ENCODE data around the gene METTL6. TPM values are rescaled to one million over a fixed set of nuclear protein-coding genes. Genes with fewer than 3 reads are reported as not detected.
"Not testable (repeated sequence)": the region's sequence is repeated elsewhere in the genome, so short reads cannot be mapped to it uniquely, and the experiment has no call there.

Gene METTL6
- total and polyA plus RNA-seq, 7 experiments from 2014 or later = 7.9 to 23.0 (median 18.3) TPM

DNA sequence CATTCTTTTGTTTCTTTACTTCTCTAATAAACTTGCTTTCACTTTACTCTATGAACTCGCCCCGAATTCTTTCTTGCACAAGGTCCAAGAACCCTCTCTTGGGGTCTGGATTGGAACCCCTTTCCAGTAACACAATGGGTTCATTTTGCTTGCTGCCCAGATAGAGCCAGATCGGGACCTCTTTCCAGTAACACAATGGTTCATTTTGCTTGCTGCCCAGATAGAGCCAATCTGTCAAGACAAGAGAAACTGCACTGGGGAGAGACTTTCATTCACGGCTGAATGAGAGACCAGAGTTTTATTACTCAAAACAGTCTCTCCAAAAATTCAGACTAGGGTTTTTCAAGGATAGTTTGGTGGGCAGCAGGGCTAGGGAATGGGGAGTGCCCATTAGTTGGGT is 25.4 kb downstream of the METTL6 start:
- Mint-ChIP-seq H3K4me1 (peaks cover 10 to 22% (median 14%) of the 10 kb centered on the region in 7 donors), H3K27ac (peak overlapping the region in 1 of 9 donors; percentile 23), H3K27me3 (no peaks in the 10 kb centered on the region), H3K36me3 (peaks cover 0 to 8% (median 0%) of the 10 kb centered on the region in 5 donors), H3K9me3 (peaks cover 0 to 4% (median 0%) of the 10 kb centered on the region in 11 donors), H3K4me3 (no peak overlapping the region)
- intact Hi-C loops (cut with micrococcal nuclease) = no loop called here
- Histone ChIP-seq H3K9me3 (ENCODE audit: control insufficient read depth in 2 of 3, low read length in 3 of 3) (no peaks in the 10 kb centered on the region), H3K36me3 (ENCODE audit: control insufficient read depth in 2 of 3, insufficient read depth in 3 of 3, low read length in 3 of 3) (no peaks in the 10 kb centered on the region), H3K4me3 (ENCODE audit: low read length) (no peak overlapping the region), H3K27me3 (ENCODE audit: control insufficient read depth in 2 of 2, insufficient read depth in 2 of 2, low read length in 2 of 2) (no peaks in the 10 kb centered on the region), H3K27ac (ENCODE audit: low read depth, low read length) (no peak overlapping the region), H3K4me1 (ENCODE audit: control insufficient read depth in 2 of 2, insufficient read depth in 2 of 2, low read length in 2 of 2) (peaks cover 11 to 15% of the 10 kb centered on the region in 2 donors)
- ChIA-PET CTCF (interaction anchor here (1.0 to 4.1 kb wide), 2 partner anchors 134 to 199 kb away, joined by 6 to 67 read pairs; partner anchors contain the start of gene CAPN7), POLR2A (no interaction called here)
- DNase-seq (no peak), ATAC-seq (no peak)

DNA sequence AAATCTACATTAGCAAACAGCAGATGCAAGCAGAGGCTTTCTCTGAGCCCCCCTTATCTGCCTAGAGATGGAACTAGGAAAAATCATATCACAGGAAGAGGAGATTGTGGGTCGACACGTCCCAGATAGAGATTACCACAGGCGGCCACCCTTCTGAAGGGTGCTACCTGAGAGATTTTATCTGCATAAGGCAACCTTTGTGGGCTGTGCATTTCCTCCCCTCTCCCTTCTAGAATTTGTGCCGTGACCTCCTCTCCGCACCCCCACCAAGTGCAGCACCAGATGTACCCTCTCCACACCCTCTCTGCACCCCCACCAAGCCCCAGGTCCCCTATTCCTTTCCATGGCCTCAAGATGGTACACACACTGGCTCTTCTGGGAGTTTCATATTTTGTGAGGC is 27.4 kb downstream of the METTL6 start:
- Mint-ChIP-seq H3K9me3 (peaks cover 0 to 4% (median 0%) of the 10 kb centered on the region in 11 donors), H3K36me3 (peaks cover 0 to 17% (median 5%) of the 10 kb centered on the region in 5 donors), H3K27me3 (peaks cover 0 to 8% (median 0%) of the 10 kb centered on the region in 5 donors), H3K4me1 (peaks cover 10 to 22% (median 11%) of the 10 kb centered on the region in 7 donors), H3K27ac (peak overlapping the region in 2 of 9 donors; percentile 7 to 18), H3K4me3 (peak overlapping the region in 4 of 10 donors; percentile 0 to 61 (median 19))
- ATAC-seq (peak; percentile 38), DNase-seq (no peak)
- CTCF ChIA-PET = interaction anchor here (1.2 kb wide), 1 partner anchor 156 kb away, joined by 3 read pairs; no protein-coding TSS in a partner anchor
- Histone ChIP-seq H3K4me1 (ENCODE audit: control insufficient read depth in 2 of 2, insufficient read depth in 2 of 2, low read length in 2 of 2) (peaks cover 11 to 15% of the 10 kb centered on the region in 2 donors), H3K27me3 (ENCODE audit: control insufficient read depth in 2 of 2, insufficient read depth in 2 of 2, low read length in 2 of 2) (no peaks in the 10 kb centered on the region), H3K4me3 (ENCODE audit: low read length) (no peak overlapping the region), H3K27ac (ENCODE audit: low read depth, low read length) (no peak overlapping the region), H3K9me3 (ENCODE audit: control insufficient read depth in 2 of 3, low read length in 3 of 3) (no peaks in the 10 kb centered on the region), H3K36me3 (ENCODE audit: control insufficient read depth in 2 of 3, insufficient read depth in 3 of 3, low read length in 3 of 3) (no peaks in the 10 kb centered on the region)
- POLR2A ChIA-PET = no interaction called here
- intact Hi-C loops (cut with micrococcal nuclease) = no loop called here

DNA sequence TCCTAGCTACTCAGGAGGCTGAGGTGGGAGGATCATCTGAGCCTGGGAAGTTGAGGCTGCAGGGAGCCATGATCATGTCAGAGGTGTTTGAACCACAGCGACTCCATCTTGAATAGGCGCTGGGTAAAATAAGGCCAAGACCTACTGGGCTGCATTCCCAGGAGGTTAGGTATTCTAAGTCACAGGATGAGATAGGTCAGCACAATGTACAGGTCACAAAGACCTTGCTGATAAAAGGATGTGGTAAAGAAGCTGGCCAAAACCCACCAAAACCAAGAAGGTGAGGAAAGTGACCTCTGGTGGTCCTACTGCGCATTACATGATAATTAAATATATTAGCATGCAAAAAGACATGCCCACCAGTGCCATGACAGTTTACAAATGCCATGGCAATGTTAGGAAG is 28.6 kb downstream of the METTL6 start:
- ATAC-seq (peak; percentile 41), DNase-seq (peak in 2 of 9 donors; percentile 12 to 14)
- H3K4me1 Mint-ChIP-seq = peaks cover 9 to 22% (median 11%) of the 10 kb centered on the region in 7 donors
- H3K4me3 ChIP-seq (ENCODE audit: low read length); H3K9me3 Mint-ChIP-seq; H3K9me3 ChIP-seq (ENCODE audit: control insufficient read depth in 2 of 3, low read length in 3 of 3); POLR2A ChIA-PET; H3K36me3 ChIP-seq (ENCODE audit: control insufficient read depth in 2 of 3, insufficient read depth in 3 of 3, low read length in 3 of 3); H3K27ac Mint-ChIP-seq; H3K27me3 Mint-ChIP-seq; H3K4me3 Mint-ChIP-seq; H3K27ac ChIP-seq (ENCODE audit: low read depth, low read length); H3K27me3 ChIP-seq (ENCODE audit: control insufficient read depth in 2 of 2, insufficient read depth in 2 of 2, low read length in 2 of 2); intact Hi-C loops (cut with micrococcal nuclease): not testable (repeated sequence)
- H3K36me3 Mint-ChIP-seq = peaks cover 0 to 17% (median 5%) of the 10 kb centered on the region in 5 donors
- peaks cover 11 to 15% of the 10 kb centered on the region in 2 donors for H3K4me1 ChIP-seq (ENCODE audit: control insufficient read depth in 2 of 2, insufficient read depth in 2 of 2, low read length in 2 of 2)
- CTCF ChIA-PET = interaction anchor here (1.3 kb wide), 1 partner anchor 131 kb away, joined by 3 read pairs; no protein-coding TSS in a partner anchor

DNA sequence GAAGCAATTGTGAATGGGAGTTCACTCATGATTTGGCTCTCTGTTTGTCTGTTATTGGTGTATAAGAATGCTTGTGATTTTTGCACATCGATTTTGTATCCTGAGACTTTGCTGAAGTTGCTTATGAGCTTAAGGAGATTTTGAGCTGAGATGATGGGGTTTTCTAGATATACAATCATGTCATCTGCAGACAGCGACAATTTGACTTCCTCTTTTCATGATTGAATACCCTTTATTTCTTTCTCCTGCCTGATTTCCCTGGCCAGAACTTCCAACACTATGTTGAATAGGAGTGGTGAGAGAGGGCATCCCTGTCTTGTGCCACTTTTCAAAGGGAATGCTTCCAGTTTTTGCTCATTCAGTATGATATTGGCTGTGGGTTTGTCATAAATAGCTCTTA is 34.1 kb downstream of the METTL6 start:
- Mint-ChIP-seq H3K36me3 (peaks cover 0 to 17% (median 5%) of the 10 kb centered on the region in 5 donors), H3K27me3 (peaks cover 0 to 15% (median 0%) of the 10 kb centered on the region in 5 donors)
- H3K4me1 ChIP-seq (ENCODE audit: control insufficient read depth in 2 of 2, insufficient read depth in 2 of 2, low read length in 2 of 2); CTCF ChIA-PET; H3K4me3 ChIP-seq (ENCODE audit: low read length); H3K36me3 ChIP-seq (ENCODE audit: control insufficient read depth in 2 of 3, insufficient read depth in 3 of 3, low read length in 3 of 3); ATAC-seq; H3K27ac ChIP-seq (ENCODE audit: low read depth, low read length); DNase-seq; H3K27ac Mint-ChIP-seq; intact Hi-C loops (cut with micrococcal nuclease); H3K9me3 Mint-ChIP-seq; H3K4me1 Mint-ChIP-seq; H3K9me3 ChIP-seq (ENCODE audit: control insufficient read depth in 2 of 3, low read length in 3 of 3); POLR2A ChIA-PET; H3K27me3 ChIP-seq (ENCODE audit: control insufficient read depth in 2 of 2, insufficient read depth in 2 of 2, low read length in 2 of 2); H3K4me3 Mint-ChIP-seq: not testable (repeated sequence)

DNA sequence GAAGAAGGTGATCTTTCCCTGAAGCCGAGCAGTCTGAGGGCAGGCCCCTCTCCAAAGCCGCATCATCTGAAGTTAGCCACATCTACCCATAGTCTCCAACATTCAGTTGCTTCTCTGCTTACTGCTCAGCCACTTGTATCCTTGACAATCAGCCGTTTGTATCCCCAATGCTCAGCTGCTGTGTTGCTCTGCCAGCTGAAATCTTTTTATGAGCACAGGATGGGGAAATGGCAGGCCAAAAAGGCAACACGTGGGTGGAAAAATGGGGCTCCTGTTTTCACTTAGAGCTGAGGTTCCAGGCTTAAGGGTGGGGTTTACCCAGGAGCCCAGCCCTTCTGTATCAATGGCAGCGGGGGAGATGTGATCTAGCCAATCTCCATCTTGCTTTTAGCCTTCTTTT is 36.3 kb downstream of the METTL6 start:
- peaks cover 0 to 10% (median 0%) of the 10 kb centered on the region in 7 donors for H3K4me1 Mint-ChIP-seq
- ATAC-seq = no peak
- ChIA-PET POLR2A (no interaction called here), CTCF (no interaction called here)
- peaks cover 0 to 7% (median under 1%) of the 10 kb centered on the region in 5 donors for H3K36me3 Mint-ChIP-seq
- H3K27ac Mint-ChIP-seq = no peak overlapping the region
- no peaks in the 10 kb centered on the region for H3K27me3 ChIP-seq (ENCODE audit: control insufficient read depth in 2 of 2, insufficient read depth in 2 of 2, low read length in 2 of 2)
- H3K27me3 Mint-ChIP-seq = peaks cover 0 to 13% (median 0%) of the 10 kb centered on the region in 5 donors
- peaks cover 0 to 3% (median 0%) of the 10 kb centered on the region in 3 experiments for H3K9me3 ChIP-seq (ENCODE audit: control insufficient read depth in 2 of 3, low read length in 3 of 3)
- no peaks in the 10 kb centered on the region for H3K4me1 ChIP-seq (ENCODE audit: control insufficient read depth in 2 of 2, insufficient read depth in 2 of 2, low read length in 2 of 2)
- DNase-seq = no peak
- intact Hi-C loops (cut with micrococcal nuclease) = no loop called here
- no peak overlapping the region for H3K4me3 ChIP-seq (ENCODE audit: low read length)
- no peaks in the 10 kb centered on the region for H3K36me3 ChIP-seq (ENCODE audit: control insufficient read depth in 2 of 3, insufficient read depth in 3 of 3, low read length in 3 of 3)
- H3K9me3 Mint-ChIP-seq = peaks cover 0 to 6% (median 3%) of the 10 kb centered on the region in 11 donors
- H3K27ac ChIP-seq (ENCODE audit: low read depth, low read length) = no peak overlapping the region
- H3K4me3 Mint-ChIP-seq = no peak overlapping the region

DNA sequence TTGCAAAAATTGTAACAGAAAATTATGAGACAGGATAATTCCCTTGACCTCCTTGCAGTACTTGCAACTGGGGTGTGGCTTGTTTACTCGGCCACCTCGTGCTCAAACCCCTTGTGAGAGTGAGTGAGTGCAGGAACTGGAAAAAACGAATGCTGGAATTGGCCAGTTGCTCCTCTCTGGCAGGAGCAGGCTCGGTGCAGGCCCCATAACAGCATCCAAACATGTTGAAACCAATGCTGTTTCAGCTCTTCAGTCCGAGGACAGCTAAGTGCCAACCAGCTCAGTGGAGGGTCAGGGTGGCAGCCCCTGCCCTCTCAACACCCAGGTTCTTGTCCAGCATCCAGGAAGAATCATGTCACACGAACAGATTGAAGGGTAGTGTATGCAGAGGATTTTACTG is 36.9 kb downstream of the METTL6 start:
- H3K4me3 ChIP-seq (ENCODE audit: low read length) = no peak overlapping the region
- no peak overlapping the region for H3K27ac ChIP-seq (ENCODE audit: low read depth, low read length)
- H3K9me3 ChIP-seq (ENCODE audit: control insufficient read depth in 2 of 3, low read length in 3 of 3) = peaks cover 0 to 3% (median 0%) of the 10 kb centered on the region in 3 experiments
- ChIA-PET POLR2A (no interaction called here), CTCF (interaction anchor here (0.6 kb wide), 1 partner anchor 46 kb away, joined by 3 read pairs; no protein-coding TSS in a partner anchor)
- H3K36me3 ChIP-seq (ENCODE audit: control insufficient read depth in 2 of 3, insufficient read depth in 3 of 3, low read length in 3 of 3) = no peaks in the 10 kb centered on the region
- peaks cover 0 to 9% (median 0%) of the 10 kb centered on the region in 5 donors for H3K36me3 Mint-ChIP-seq
- H3K27ac Mint-ChIP-seq = no peak overlapping the region
- DNase-seq = no peak
- H3K9me3 Mint-ChIP-seq = peaks cover 0 to 9% (median 4%) of the 10 kb centered on the region in 11 donors
- no peak overlapping the region for H3K4me3 Mint-ChIP-seq
- no peak for ATAC-seq
- H3K4me1 Mint-ChIP-seq = peaks cover 0 to 14% (median 0%) of the 10 kb centered on the region in 7 donors
- intact Hi-C loops (cut with micrococcal nuclease) = no loop called here
- peaks cover 0 to 10% (median 0%) of the 10 kb centered on the region in 5 donors for H3K27me3 Mint-ChIP-seq
- no peaks in the 10 kb centered on the region for H3K4me1 ChIP-seq (ENCODE audit: control insufficient read depth in 2 of 2, insufficient read depth in 2 of 2, low read length in 2 of 2)
- H3K27me3 ChIP-seq (ENCODE audit: control insufficient read depth in 2 of 2, insufficient read depth in 2 of 2, low read length in 2 of 2) = no peaks in the 10 kb centered on the region

DNA sequence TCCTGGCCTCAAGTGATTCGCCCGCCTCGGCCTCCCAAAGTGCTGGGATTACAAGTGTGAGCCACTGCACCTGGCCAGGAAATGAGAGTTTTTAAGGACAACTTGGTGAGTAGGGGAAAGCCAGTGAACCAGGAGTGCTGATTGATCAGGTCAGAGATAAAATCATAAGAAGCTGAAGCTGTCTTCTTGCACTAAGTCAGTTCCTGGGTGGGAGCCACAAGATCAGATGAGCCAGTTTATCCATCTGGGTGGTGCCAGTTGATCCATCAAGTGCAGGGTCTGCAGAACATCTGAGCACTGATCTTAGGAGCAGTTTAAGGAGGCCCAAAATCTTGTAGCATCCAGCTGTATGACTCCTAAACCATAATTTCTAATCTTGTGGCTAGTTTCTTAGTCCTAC is 39.0 kb downstream of the METTL6 start:
- H3K4me1 ChIP-seq (ENCODE audit: control insufficient read depth in 2 of 2, insufficient read depth in 2 of 2, low read length in 2 of 2); DNase-seq; H3K36me3 ChIP-seq (ENCODE audit: control insufficient read depth in 2 of 3, insufficient read depth in 3 of 3, low read length in 3 of 3); H3K36me3 Mint-ChIP-seq; intact Hi-C loops (cut with micrococcal nuclease); H3K27me3 Mint-ChIP-seq; H3K27me3 ChIP-seq (ENCODE audit: control insufficient read depth in 2 of 2, insufficient read depth in 2 of 2, low read length in 2 of 2); H3K9me3 ChIP-seq (ENCODE audit: control insufficient read depth in 2 of 3, low read length in 3 of 3); ATAC-seq; H3K9me3 Mint-ChIP-seq; H3K27ac Mint-ChIP-seq; H3K4me3 Mint-ChIP-seq; H3K4me3 ChIP-seq (ENCODE audit: low read length); H3K27ac ChIP-seq (ENCODE audit: low read depth, low read length); POLR2A ChIA-PET: not testable (repeated sequence)
- CTCF ChIA-PET = interaction anchor here (1.6 kb wide), 1 partner anchor 121 kb away, joined by 5 read pairs; no protein-coding TSS in a partner anchor
- H3K4me1 Mint-ChIP-seq = peaks cover 0 to 14% (median 0%) of the 10 kb centered on the region in 7 donors

All from naive thymus-derived CD4-positive, alpha-beta T cell (primary cell).